ENCODE results near the gene SYS1. TPM values are rescaled to one million over a fixed set of nuclear protein-coding genes. Genes with fewer than 3 reads are reported as not detected.

The SYS1 gene
- total RNA-seq, 1 donor from 2014 or later, result 20.0 TPM

- H3K27ac Mint-ChIP-seq (ENCODE audit: unreplicated experiment), result no peak overlapping the region
- no peak for TF ChIP-seq CTCF (IDR thresholded peaks at IDR 0.05; ENCODE audit: unreplicated experiment)
- no peak overlapping the region for H3K4me3 Mint-ChIP-seq (ENCODE audit: unreplicated experiment)
Observed at GRCh38 chr20:45358282-45359068, 4.5 kb upstream of the SYS1 start.

DNA sequence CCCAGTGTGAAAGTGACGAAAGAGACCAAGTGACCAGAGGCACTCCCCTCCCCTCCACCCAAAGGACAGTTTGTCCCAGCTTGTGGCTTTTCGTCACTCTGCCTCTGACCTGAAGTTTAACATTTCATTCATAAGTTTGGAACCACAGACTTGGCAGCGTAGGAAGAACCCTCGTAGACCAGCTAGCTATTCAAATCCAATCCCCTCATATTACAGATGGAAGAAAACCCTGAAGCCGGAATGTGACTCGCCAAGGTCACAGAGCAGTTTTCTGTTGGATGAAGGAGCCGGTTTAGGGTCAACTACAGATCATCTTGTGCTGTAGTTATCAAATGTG, 3.9 kb upstream of the SYS1 start:
- H3K27ac Mint-ChIP-seq (ENCODE audit: unreplicated experiment), result no peak overlapping the region
- TF ChIP-seq CTCF (IDR thresholded peaks at IDR 0.05; ENCODE audit: unreplicated experiment), result no peak
- H3K4me1 Mint-ChIP-seq (ENCODE audit: unreplicated experiment), result peaks cover 14% of the 10 kb centered on the region
- H3K36me3 Mint-ChIP-seq (ENCODE audit: low read depth, unreplicated experiment), result no peaks in the 10 kb centered on the region
- H3K4me3 Mint-ChIP-seq (ENCODE audit: unreplicated experiment), result no peak overlapping the region
- DNase-seq (ENCODE audit: low spot score), result no peak
- peaks cover 8% of the 10 kb centered on the region for H3K27me3 Mint-ChIP-seq (ENCODE audit: unreplicated experiment)
- no peaks in the 10 kb centered on the region for H3K9me3 Mint-ChIP-seq (ENCODE audit: unreplicated experiment)

More at GRCh38 chr20:45358282-45359068, 4.5 kb upstream of the SYS1 start:
- Mint-ChIP-seq H3K36me3 (ENCODE audit: low read depth, unreplicated experiment) (no peaks in the 10 kb centered on the region), H3K27me3 (ENCODE audit: unreplicated experiment) (peaks cover 8% of the 10 kb centered on the region), H3K9me3 (ENCODE audit: unreplicated experiment) (no peaks in the 10 kb centered on the region), H3K4me1 (ENCODE audit: unreplicated experiment) (peaks cover 9% of the 10 kb centered on the region)
- DNase-seq (ENCODE audit: low spot score), result no peak

GRCh38 chr20:45359406-45360148, 3.4 kb upstream of the SYS1 start:
- H3K9me3 Mint-ChIP-seq (ENCODE audit: unreplicated experiment), result no peaks in the 10 kb centered on the region
- H3K4me3 Mint-ChIP-seq (ENCODE audit: unreplicated experiment), result no peak overlapping the region
- TF ChIP-seq CTCF (IDR thresholded peaks at IDR 0.05; ENCODE audit: unreplicated experiment), result no peak
- no peak overlapping the region for H3K27ac Mint-ChIP-seq (ENCODE audit: unreplicated experiment)
- H3K4me1 Mint-ChIP-seq (ENCODE audit: unreplicated experiment), result peaks cover 15% of the 10 kb centered on the region
- peaks cover 8% of the 10 kb centered on the region for H3K27me3 Mint-ChIP-seq (ENCODE audit: unreplicated experiment)
- DNase-seq (ENCODE audit: low spot score), result no peak
- no peaks in the 10 kb centered on the region for H3K36me3 Mint-ChIP-seq (ENCODE audit: low read depth, unreplicated experiment)

GRCh38 chr20:45361793-45362192, 1.2 kb upstream of the SYS1 start:
- Mint-ChIP-seq H3K4me1 (ENCODE audit: unreplicated experiment) (peaks cover 15% of the 10 kb centered on the region), H3K9me3 (ENCODE audit: unreplicated experiment) (no peaks in the 10 kb centered on the region), H3K27ac (ENCODE audit: unreplicated experiment) (no peak overlapping the region), H3K4me3 (ENCODE audit: unreplicated experiment) (no peak overlapping the region), H3K27me3 (ENCODE audit: unreplicated experiment) (peaks cover 8% of the 10 kb centered on the region), H3K36me3 (ENCODE audit: low read depth, unreplicated experiment) (peaks cover 5% of the 10 kb centered on the region)
- no peak for TF ChIP-seq CTCF (IDR thresholded peaks at IDR 0.05; ENCODE audit: unreplicated experiment)
- DNase-seq (ENCODE audit: low spot score), result no peak
